ENCODE results near the gene THAP10. TPM values are rescaled to one million over a fixed set of nuclear protein-coding genes. Genes with fewer than 3 reads are reported as not detected.

THAP10 gene
- total RNA-seq, 1 donor from 2014 or later = 1.4 TPM

- ATAC-seq = peak; percentile 45
These were observed 38.8 kb downstream of the THAP10 start for GRCh38 chr15:70853318-70853972.

- ATAC-seq = peak; percentile 45
These were observed 39.5 kb downstream of the THAP10 start for GRCh38 chr15:70852501-70853317.

GRCh38 chr15:70851889-70852288, 40.3 kb downstream of the THAP10 start:
- ATAC-seq = no peak

- no peak for ATAC-seq
These were observed 46.5 kb downstream of the THAP10 start for GRCh38 chr15:70845602-70846360.

- ATAC-seq = no peak
These were observed 54.8 kb downstream of the THAP10 start for GRCh38 chr15:70837476-70837875.

GRCh38 chr15:70835841-70836240, 56.4 kb downstream of the THAP10 start:
- no peak for ATAC-seq

- ATAC-seq = no peak
These were observed 56.8 kb downstream of the THAP10 start for GRCh38 chr15:70835415-70835814.

- ATAC-seq = no peak
These were observed 57.2 kb downstream of the THAP10 start for GRCh38 chr15:70834999-70835398.

- ATAC-seq = no peak
These were observed 58.1 kb downstream of the THAP10 start for GRCh38 chr15:70833861-70834765.

- no peak for ATAC-seq
These were observed 58.8 kb downstream of the THAP10 start for GRCh38 chr15:70833422-70833821.

GRCh38 chr15:70832176-70832575, 60.1 kb downstream of the THAP10 start:
- ATAC-seq = no peak

Other genes starting within 250 kb of the THAP10 start
- gene UACA, start 128.9 kb downstream of the THAP10 start, total RNA-seq = 33.4 TPM
- 1.4 TPM for gene LARP6, start 38.3 kb downstream of the THAP10 start, total RNA-seq
- gene LRRC49, start 393 bp upstream of the THAP10 start, total RNA-seq = 2.7 TPM
- 121 TPM for gene THSD4, start 223.0 kb upstream of the THAP10 start, total RNA-seq